ENCODE results near the gene ALG10B.
"Not testable (repeated sequence)": the region's sequence is repeated elsewhere in the genome, so short reads cannot be mapped to it uniquely, and the experiment has no call there.

ALG10B gene

DNA sequence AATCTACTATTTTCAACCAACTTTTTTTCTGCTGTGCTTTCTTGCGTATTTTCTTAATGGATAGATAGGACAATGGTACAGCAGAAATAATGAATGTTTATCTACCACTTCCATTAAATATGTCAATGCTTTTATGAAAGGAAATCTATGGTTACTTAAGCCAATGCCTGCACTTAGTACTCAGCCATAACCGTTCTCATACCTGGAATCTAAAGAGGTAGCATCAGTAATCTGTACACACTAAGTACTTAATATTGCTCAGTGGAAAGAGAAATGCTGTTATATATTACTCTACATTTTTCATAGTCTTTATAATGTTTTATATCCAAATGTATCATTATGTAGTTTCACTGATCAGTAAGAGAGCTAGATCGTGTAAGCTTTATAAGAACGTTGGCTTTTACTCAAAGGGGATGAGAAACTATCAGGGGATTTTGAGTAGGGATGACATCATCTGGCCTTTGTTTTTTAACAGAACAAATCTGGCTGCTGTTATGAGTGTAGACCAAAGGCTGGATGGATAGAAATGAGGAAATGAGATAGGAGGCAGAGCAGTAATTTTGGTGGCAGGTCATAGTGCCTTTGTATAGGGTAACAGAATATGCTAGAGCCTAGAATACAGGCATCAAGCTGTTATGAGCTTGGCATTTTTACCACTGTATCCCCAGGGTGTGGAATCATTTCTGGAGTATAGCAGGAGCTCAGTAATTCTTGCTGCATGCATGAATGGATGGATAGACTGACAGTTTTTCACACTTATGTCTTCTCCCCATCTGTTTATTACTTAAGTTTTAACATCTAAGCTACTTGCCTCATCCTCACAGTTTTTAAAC lies 34.0 kb downstream of the ALG10B start:
- no peak for TF ChIP-seq EZH2phosphoT487 (IDR thresholded peaks at IDR 0.05; ENCODE audit: borderline replicate concordance)
- TF ChIP-seq, protein P1, sequence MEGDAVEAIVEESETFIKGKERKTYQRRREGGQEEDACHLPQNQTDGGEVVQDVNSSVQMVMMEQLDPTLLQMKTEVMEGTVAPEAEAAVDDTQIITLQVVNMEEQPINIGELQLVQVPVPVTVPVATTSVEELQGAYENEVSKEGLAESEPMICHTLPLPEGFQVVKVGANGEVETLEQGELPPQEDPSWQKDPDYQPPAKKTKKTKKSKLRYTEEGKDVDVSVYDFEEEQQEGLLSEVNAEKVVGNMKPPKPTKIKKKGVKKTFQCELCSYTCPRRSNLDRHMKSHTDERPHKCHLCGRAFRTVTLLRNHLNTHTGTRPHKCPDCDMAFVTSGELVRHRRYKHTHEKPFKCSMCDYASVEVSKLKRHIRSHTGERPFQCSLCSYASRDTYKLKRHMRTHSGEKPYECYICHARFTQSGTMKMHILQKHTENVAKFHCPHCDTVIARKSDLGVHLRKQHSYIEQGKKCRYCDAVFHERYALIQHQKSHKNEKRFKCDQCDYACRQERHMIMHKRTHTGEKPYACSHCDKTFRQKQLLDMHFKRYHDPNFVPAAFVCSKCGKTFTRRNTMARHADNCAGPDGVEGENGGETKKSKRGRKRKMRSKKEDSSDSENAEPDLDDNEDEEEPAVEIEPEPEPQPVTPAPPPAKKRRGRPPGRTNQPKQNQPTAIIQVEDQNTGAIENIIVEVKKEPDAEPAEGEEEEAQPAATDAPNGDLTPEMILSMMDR (conservative IDR thresholded peaks at IDR 0.05; ENCODE audit: low read length) = no peak

DNA sequence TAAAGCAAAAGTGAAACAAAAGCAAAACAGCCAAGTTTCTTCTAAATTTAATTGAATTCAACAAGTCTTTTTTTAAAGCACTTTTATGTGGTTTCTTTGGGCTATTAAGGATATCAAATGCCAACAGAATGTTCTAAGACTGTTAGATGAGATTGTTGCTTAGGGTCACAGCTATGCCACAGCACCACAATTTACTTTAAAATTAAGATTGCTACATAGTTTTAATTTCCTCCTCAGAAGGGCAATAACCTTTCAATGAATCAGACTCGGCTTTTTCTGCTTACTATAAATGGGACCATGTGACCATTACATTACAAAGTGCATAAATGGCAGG lies 34.6 kb downstream of the ALG10B start:
- not testable (repeated sequence) for H3F3A ChIP-seq (ENCODE audit: low read depth); H3K27me3 ChIP-seq (ENCODE audit: insufficient read depth, low read length, poor library complexity, severe bottlenecking); H3K4me1 ChIP-seq (ENCODE audit: insufficient read depth, low read length, poor library complexity, severe bottlenecking); H3K9ac ChIP-seq (ENCODE audit: low read depth, low read length, poor library complexity, severe bottlenecking); H3K9me3 ChIP-seq (ENCODE audit: insufficient read depth, low read depth, low read length); H3K4me2 ChIP-seq (ENCODE audit: low read depth, low read length, poor library complexity, severe bottlenecking); H3K36me3 ChIP-seq (ENCODE audit: insufficient read depth, low read length); H3K9me2 ChIP-seq (replicated peaks; ENCODE audit: low read depth, low read length); H2AFZ ChIP-seq (ENCODE audit: low read length); H3K79me2 ChIP-seq (ENCODE audit: insufficient read depth, low read length); H4K20me1 ChIP-seq (ENCODE audit: insufficient read depth, low read length, poor library complexity, severe bottlenecking); H3K4me3 ChIP-seq (ENCODE audit: low read length, poor library complexity, severe bottlenecking)

More for the DNA sequence above, 34.0 kb downstream of the ALG10B start:
- Histone ChIP-seq H3K27me3 (ENCODE audit: insufficient read depth, low read length, poor library complexity, severe bottlenecking) (no peaks in the 10 kb centered on the region), H3K79me2 (ENCODE audit: insufficient read depth, low read length) (no peaks in the 10 kb centered on the region), H3K9ac (ENCODE audit: low read depth, low read length, poor library complexity, severe bottlenecking) (no peak overlapping the region), H3K9me3 (ENCODE audit: insufficient read depth, low read depth, low read length) (no peaks in the 10 kb centered on the region), H3K4me3 (ENCODE audit: low read length, poor library complexity, severe bottlenecking) (no peak overlapping the region), H3F3A (ENCODE audit: low read depth) (no peaks in the 10 kb centered on the region), H2AFZ (ENCODE audit: low read length) (no peak overlapping the region), H3K4me2 (ENCODE audit: low read depth, low read length, poor library complexity, severe bottlenecking) (no peak overlapping the region), H3K9me2 (replicated peaks; ENCODE audit: low read depth, low read length) (no peaks in the 10 kb centered on the region), H3K4me1 (ENCODE audit: insufficient read depth, low read length, poor library complexity, severe bottlenecking) (no peaks in the 10 kb centered on the region), H4K20me1 (ENCODE audit: insufficient read depth, low read length, poor library complexity, severe bottlenecking) (no peaks in the 10 kb centered on the region), H3K36me3 (ENCODE audit: insufficient read depth, low read length) (no peaks in the 10 kb centered on the region)

DNA sequence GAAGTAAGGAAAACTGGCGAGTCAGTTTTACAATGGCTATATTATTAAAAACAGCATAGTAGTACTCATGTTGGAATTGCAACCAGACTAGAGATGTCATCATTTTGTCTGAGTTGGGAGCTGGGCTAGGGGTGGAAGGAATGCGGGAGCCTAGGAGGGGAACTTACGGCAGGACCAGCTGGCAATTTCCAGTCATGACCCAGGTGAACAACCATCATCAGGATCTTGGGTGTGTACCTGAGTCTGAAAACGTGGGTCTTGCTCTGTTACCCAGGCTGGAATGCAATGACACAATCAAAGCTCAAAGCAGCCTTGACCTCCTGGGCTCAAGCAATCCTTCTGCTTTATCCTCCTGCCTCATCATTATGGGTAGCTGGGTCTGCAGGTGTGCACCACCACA lies 50.9 kb downstream of the ALG10B start:
- Histone ChIP-seq H3K4me3 (ENCODE audit: low read length, poor library complexity, severe bottlenecking) (no peak overlapping the region), H3K4me1 (ENCODE audit: insufficient read depth, low read length, poor library complexity, severe bottlenecking) (no peaks in the 10 kb centered on the region), H4K20me1 (ENCODE audit: insufficient read depth, low read length, poor library complexity, severe bottlenecking) (no peaks in the 10 kb centered on the region), H3K9ac (ENCODE audit: low read depth, low read length, poor library complexity, severe bottlenecking) (no peak overlapping the region), H3K4me2 (ENCODE audit: low read depth, low read length, poor library complexity, severe bottlenecking) (no peak overlapping the region), H3F3A (ENCODE audit: low read depth) (no peaks in the 10 kb centered on the region), H3K9me2 (replicated peaks; ENCODE audit: low read depth, low read length) (no peaks in the 10 kb centered on the region), H2AFZ (ENCODE audit: low read length) (no peak overlapping the region), H3K36me3 (ENCODE audit: insufficient read depth, low read length) (no peaks in the 10 kb centered on the region), H3K79me2 (ENCODE audit: insufficient read depth, low read length) (no peaks in the 10 kb centered on the region), H3K27me3 (ENCODE audit: insufficient read depth, low read length, poor library complexity, severe bottlenecking) (no peaks in the 10 kb centered on the region), H3K9me3 (ENCODE audit: insufficient read depth, low read depth, low read length) (no peaks in the 10 kb centered on the region)
- no peak for TF ChIP-seq EZH2phosphoT487 (IDR thresholded peaks at IDR 0.05; ENCODE audit: borderline replicate concordance)
- TF ChIP-seq, protein P1 (conservative IDR thresholded peaks at IDR 0.05; ENCODE audit: low read length) = no peak

DNA sequence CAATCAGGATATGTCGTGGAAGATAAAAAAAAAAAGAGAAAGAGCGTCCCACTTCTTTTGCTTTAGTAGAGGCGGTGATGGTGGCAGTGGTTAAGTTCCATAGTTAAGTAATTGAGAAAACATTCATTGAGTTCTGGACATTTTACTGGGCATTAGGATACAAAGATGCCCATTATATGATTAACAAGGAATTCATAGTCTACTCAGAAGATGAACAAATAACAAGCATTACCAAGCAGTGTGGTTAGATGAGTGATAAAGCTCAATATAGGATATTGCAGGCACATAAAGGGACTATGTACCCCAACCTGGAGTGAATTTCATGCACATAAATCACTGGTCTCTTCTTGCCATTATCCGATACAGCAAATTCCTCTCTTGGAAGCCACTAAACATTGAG lies 53.7 kb downstream of the ALG10B start:
- no peaks in the 10 kb centered on the region for H4K20me1 ChIP-seq (ENCODE audit: insufficient read depth, low read length, poor library complexity, severe bottlenecking)
- no peak overlapping the region for H3K4me2 ChIP-seq (ENCODE audit: low read depth, low read length, poor library complexity, severe bottlenecking)

More for the DNA sequence above, 53.7 kb downstream of the ALG10B start:
- H3K9me3 ChIP-seq (ENCODE audit: insufficient read depth, low read depth, low read length) = no peaks in the 10 kb centered on the region
- H3K36me3 ChIP-seq (ENCODE audit: insufficient read depth, low read length) = no peaks in the 10 kb centered on the region
- H3F3A ChIP-seq (ENCODE audit: low read depth) = no peaks in the 10 kb centered on the region
- no peaks in the 10 kb centered on the region for H3K4me1 ChIP-seq (ENCODE audit: insufficient read depth, low read length, poor library complexity, severe bottlenecking)
- no peak overlapping the region for H3K4me3 ChIP-seq (ENCODE audit: low read length, poor library complexity, severe bottlenecking)
- no peaks in the 10 kb centered on the region for H3K27me3 ChIP-seq (ENCODE audit: insufficient read depth, low read length, poor library complexity, severe bottlenecking)
- no peak for TF ChIP-seq EZH2phosphoT487 (IDR thresholded peaks at IDR 0.05; ENCODE audit: borderline replicate concordance)
- TF ChIP-seq, protein P1 (conservative IDR thresholded peaks at IDR 0.05; ENCODE audit: low read length) = no peak
- H3K9me2 ChIP-seq (replicated peaks; ENCODE audit: low read depth, low read length) = no peaks in the 10 kb centered on the region
- H3K9ac ChIP-seq (ENCODE audit: low read depth, low read length, poor library complexity, severe bottlenecking) = no peak overlapping the region
- H3K79me2 ChIP-seq (ENCODE audit: insufficient read depth, low read length) = no peaks in the 10 kb centered on the region
- H2AFZ ChIP-seq (ENCODE audit: low read length) = no peak overlapping the region

All from Loucy (cell line).